Left lobe of liver (tissue), 2 donors: ENCODE data around the gene INVS. TPM values are rescaled to one million over a fixed set of nuclear protein-coding genes. Genes with fewer than 3 reads are reported as not detected.
"Not testable (repeated sequence)": the region's sequence is repeated elsewhere in the genome, so short reads cannot be mapped to it uniquely, and the experiment has no call there.

Source experiments
- ATAC-seq: fragments of 200-7000 bp; cut with Tn5 transposase; one replicate; pipeline ENCODE4 v1.9.1; 2020; ENCODE audit warnings: mild to moderate bottlenecking, moderate library complexity
- DNase-seq: peaks from one replicate; pipeline ENCODE4 v3.0.0-alpha.2; 2020; ENCODE audit warnings: low spot score
- total RNA-seq: library from RNA; stranded (reverse); gene quantifications from one replicate; pipeline ENCODE4 v1.2.1, GENCODE V29; 2021
- donor health status: DM: no; HTN: no; CAD: no; lungs with moderate emphysema.
- donor health status: DM: no; HTN: yes; CAD: no.

Gene INVS
- total RNA-seq, 1 donor from 2014 or later, result 16.1 TPM

GRCh38 chr9:100191264-100191663 is 92.2 kb downstream of the INVS start:
- no peak for DNase-seq

GRCh38 chr9:100193078-100193477 is 94.0 kb downstream of the INVS start:
- ATAC-seq, result no peak

More at GRCh38 chr9:100191264-100191663, 92.2 kb downstream of the INVS start:
- no peak for ATAC-seq

GRCh38 chr9:100196215-100196614 is 97.2 kb downstream of the INVS start:
- ATAC-seq (no peak), DNase-seq (no peak)

More at GRCh38 chr9:100193078-100193477, 94.0 kb downstream of the INVS start:
- DNase-seq, result no peak

- DNase-seq (no peak), ATAC-seq (no peak)
Measured at GRCh38 chr9:100196828-100197227, 97.8 kb downstream of the INVS start.

GRCh38 chr9:100197553-100197952 is 98.5 kb downstream of the INVS start:
- ATAC-seq (no peak), DNase-seq (no peak)

- ATAC-seq (no peak), DNase-seq (no peak)
Measured at GRCh38 chr9:100202806-100203205, 103.8 kb downstream of the INVS start.

- DNase-seq, result no peak
- no peak for ATAC-seq
Measured at GRCh38 chr9:100204796-100205195, 105.8 kb downstream of the INVS start.

GRCh38 chr9:100206899-100207298 is 107.9 kb downstream of the INVS start:
- ATAC-seq, result no peak
- DNase-seq, result no peak

GRCh38 chr9:100208673-100209072 is 109.6 kb downstream of the INVS start:
- DNase-seq, result no peak
- no peak for ATAC-seq

GRCh38 chr9:100211476-100211875 is 112.4 kb downstream of the INVS start:
- DNase-seq, result no peak
- ATAC-seq, result no peak

- DNase-seq, result no peak
- peak; percentile 20 for ATAC-seq
Measured at GRCh38 chr9:100213730-100214477, 114.9 kb downstream of the INVS start.

GRCh38 chr9:100216178-100216787 is 117.2 kb downstream of the INVS start:
- peak; percentile 60 for DNase-seq
- ATAC-seq, result peak; percentile 95

GRCh38 chr9:100217536-100217935 is 118.5 kb downstream of the INVS start:
- DNase-seq (no peak), ATAC-seq (no peak)

GRCh38 chr9:100219347-100219746 is 120.3 kb downstream of the INVS start:
- no peak for DNase-seq
- no peak for ATAC-seq

GRCh38 chr9:100220936-100221335 is 121.9 kb downstream of the INVS start:
- ATAC-seq, result no peak
- DNase-seq, result no peak

- ATAC-seq (no peak), DNase-seq (no peak)
Measured at GRCh38 chr9:100221538-100221937, 122.5 kb downstream of the INVS start.

- ATAC-seq (no peak), DNase-seq (no peak)
Measured at GRCh38 chr9:100222674-100223073, 123.6 kb downstream of the INVS start.

GRCh38 chr9:100227636-100228035 is 128.6 kb downstream of the INVS start:
- ATAC-seq (no peak), DNase-seq (no peak)

GRCh38 chr9:100228352-100228869 is 129.4 kb downstream of the INVS start:
- ATAC-seq, result no peak
- DNase-seq, result no peak

GRCh38 chr9:100229136-100229535 is 130.1 kb downstream of the INVS start:
- no peak for ATAC-seq

GRCh38 chr9:100229561-100229960 is 130.5 kb downstream of the INVS start:
- ATAC-seq (no peak), DNase-seq (no peak)

More at GRCh38 chr9:100229136-100229535, 130.1 kb downstream of the INVS start:
- no peak for DNase-seq

GRCh38 chr9:100236986-100237385 is 137.9 kb downstream of the INVS start:
- not testable (repeated sequence) for ATAC-seq

More at GRCh38 chr9:100236986-100237385, 137.9 kb downstream of the INVS start:
- DNase-seq, result not testable (repeated sequence)
